ENCODE data around the gene IFI27L1.

The IFI27L1 gene

DNA sequence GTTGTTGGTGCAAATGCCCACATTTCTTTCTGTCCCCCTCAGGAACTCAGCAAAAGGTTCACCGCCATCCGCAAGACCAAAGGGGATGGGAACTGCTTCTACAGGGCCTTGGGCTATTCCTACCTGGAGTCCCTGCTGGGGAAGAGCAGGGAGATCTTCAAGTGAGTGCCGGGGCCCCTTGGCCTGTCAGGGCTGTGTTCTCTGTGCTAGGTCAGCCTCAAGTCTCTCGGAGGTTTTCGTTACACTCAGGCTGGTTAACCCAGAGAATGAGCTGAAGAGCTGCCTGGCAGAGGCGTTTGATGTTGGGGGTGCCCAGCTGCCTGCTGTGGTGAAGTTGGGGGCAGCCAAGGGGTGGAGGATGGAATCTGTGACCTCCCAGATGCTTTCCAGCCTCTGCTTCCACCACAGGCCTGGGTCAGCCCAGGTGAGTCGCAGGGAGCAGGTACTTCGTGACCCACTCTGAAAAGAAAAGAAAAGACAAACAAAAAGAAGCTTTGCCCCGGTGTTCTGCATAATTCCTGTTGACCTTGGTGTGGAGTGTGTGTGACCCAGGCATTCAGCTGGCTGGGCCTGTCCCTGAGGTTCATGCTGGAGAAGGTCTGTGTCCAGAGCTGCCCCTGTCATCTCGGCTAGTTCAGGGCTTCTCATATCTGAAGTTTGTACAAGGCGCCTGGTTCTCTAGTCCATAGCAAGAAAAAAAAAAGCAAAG lies 42.0 kb upstream of the IFI27L1 start:
- Histone ChIP-seq H3K4me1 (ENCODE audit: low read length) (no peaks in the 10 kb centered on the region), H3K4me2 (ENCODE audit: low read depth, low read length) (no peak overlapping the region), H3K27me3 (replicated peaks; ENCODE audit: insufficient read depth, low read length) (no peaks in the 10 kb centered on the region), H4K20me1 (ENCODE audit: insufficient read depth, low read length) (no peaks in the 10 kb centered on the region), H3K27ac (ENCODE audit: low read length) (no peak overlapping the region), H3K9ac (ENCODE audit: low read length) (no peak overlapping the region), H3K9me2 (replicated peaks; ENCODE audit: insufficient read depth, low read length) (no peaks in the 10 kb centered on the region), H3K4me3 (ENCODE audit: low read length) (no peak overlapping the region), H3K79me2 (ENCODE audit: low read length) (no peaks in the 10 kb centered on the region), H3F3A (ENCODE audit: insufficient read depth, low read length) (no peaks in the 10 kb centered on the region), H3K9me3 (replicated peaks; ENCODE audit: insufficient read depth, low read length) (no peaks in the 10 kb centered on the region), H3K36me3 (replicated peaks; ENCODE audit: insufficient read depth, low read length) (no peaks in the 10 kb centered on the region), H2AFZ (ENCODE audit: low read length) (no peak overlapping the region)
- DNase-seq: no peak
- TF ChIP-seq EZH2 (optimal IDR thresholded peaks at IDR 0.05; ENCODE audit: low read depth, low read length): no peak
- TF ChIP-seq, protein P1, sequence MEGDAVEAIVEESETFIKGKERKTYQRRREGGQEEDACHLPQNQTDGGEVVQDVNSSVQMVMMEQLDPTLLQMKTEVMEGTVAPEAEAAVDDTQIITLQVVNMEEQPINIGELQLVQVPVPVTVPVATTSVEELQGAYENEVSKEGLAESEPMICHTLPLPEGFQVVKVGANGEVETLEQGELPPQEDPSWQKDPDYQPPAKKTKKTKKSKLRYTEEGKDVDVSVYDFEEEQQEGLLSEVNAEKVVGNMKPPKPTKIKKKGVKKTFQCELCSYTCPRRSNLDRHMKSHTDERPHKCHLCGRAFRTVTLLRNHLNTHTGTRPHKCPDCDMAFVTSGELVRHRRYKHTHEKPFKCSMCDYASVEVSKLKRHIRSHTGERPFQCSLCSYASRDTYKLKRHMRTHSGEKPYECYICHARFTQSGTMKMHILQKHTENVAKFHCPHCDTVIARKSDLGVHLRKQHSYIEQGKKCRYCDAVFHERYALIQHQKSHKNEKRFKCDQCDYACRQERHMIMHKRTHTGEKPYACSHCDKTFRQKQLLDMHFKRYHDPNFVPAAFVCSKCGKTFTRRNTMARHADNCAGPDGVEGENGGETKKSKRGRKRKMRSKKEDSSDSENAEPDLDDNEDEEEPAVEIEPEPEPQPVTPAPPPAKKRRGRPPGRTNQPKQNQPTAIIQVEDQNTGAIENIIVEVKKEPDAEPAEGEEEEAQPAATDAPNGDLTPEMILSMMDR (IDR thresholded peaks at IDR 0.05; ENCODE audit: low read length): no peak
- TF ChIP-seq EZH2phosphoT487 (IDR thresholded peaks at IDR 0.05; ENCODE audit: low read length): no peak

DNA sequence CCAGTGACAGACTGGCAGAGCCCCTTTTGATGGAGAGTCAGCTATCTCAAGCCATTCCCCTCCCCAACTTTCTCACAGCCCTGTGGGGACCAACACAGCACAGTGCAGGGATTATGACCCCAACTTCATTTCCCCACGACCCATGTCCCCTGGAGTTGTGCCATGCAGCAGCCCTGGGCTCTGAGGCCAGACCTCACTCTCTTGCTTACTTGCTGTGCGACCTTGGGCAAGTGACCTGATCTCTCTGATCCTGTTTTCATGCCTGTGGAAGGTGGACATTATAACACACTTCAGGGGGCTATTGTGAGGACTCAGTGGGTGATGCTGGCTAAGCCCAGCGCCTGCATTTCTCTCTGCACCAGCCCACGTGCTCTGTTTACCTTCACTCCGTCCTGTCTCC lies 40.9 kb upstream of the IFI27L1 start:
- H3K27me3 ChIP-seq (replicated peaks; ENCODE audit: insufficient read depth, low read length): no peaks in the 10 kb centered on the region
- H3K9me2 ChIP-seq (replicated peaks; ENCODE audit: insufficient read depth, low read length): no peaks in the 10 kb centered on the region
- no peak overlapping the region for H2AFZ ChIP-seq (ENCODE audit: low read length)
- H3K4me3 ChIP-seq (ENCODE audit: low read length): no peak overlapping the region
- no peak overlapping the region for H3K27ac ChIP-seq (ENCODE audit: low read length)
- H3K4me2 ChIP-seq (ENCODE audit: low read depth, low read length): no peak overlapping the region
- H3K36me3 ChIP-seq (replicated peaks; ENCODE audit: insufficient read depth, low read length): no peaks in the 10 kb centered on the region
- H3K4me1 ChIP-seq (ENCODE audit: low read length): no peaks in the 10 kb centered on the region
- H3K9me3 ChIP-seq (replicated peaks; ENCODE audit: insufficient read depth, low read length): no peaks in the 10 kb centered on the region
- H3F3A ChIP-seq (ENCODE audit: insufficient read depth, low read length): no peaks in the 10 kb centered on the region
- no peak for DNase-seq
- H3K79me2 ChIP-seq (ENCODE audit: low read length): no peaks in the 10 kb centered on the region
- no peak overlapping the region for H3K9ac ChIP-seq (ENCODE audit: low read length)
- TF ChIP-seq EZH2phosphoT487 (IDR thresholded peaks at IDR 0.05; ENCODE audit: low read length) (no peak), EZH2 (optimal IDR thresholded peaks at IDR 0.05; ENCODE audit: low read depth, low read length) (no peak)
- TF ChIP-seq, protein P1 (IDR thresholded peaks at IDR 0.05; ENCODE audit: low read length): no peak
- H4K20me1 ChIP-seq (ENCODE audit: insufficient read depth, low read length): no peaks in the 10 kb centered on the region

DNA sequence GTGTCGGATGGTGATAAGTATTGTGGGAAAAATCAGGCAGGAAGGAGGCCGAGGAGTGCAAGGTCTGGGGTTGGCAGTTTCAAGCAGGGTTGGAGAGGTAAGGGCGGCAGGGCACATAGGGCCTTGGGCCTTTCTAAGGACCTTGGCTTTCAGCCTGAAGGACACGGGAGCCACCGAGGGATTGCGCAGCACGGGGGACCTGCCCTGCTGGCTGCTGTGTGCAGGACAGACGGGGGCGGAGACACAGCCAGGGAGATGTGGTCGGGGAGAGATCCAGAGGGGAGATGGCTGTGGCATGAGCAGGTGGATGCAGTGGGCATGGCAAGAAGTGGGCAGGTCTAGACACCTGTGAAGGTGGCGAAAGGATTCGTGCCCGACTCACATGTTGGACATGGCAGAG lies 40.3 kb upstream of the IFI27L1 start:
- Histone ChIP-seq H3K36me3 (replicated peaks; ENCODE audit: insufficient read depth, low read length) (no peaks in the 10 kb centered on the region), H3K79me2 (ENCODE audit: low read length) (no peaks in the 10 kb centered on the region), H3K4me2 (ENCODE audit: low read depth, low read length) (no peak overlapping the region), H3K27me3 (replicated peaks; ENCODE audit: insufficient read depth, low read length) (no peaks in the 10 kb centered on the region), H3K9me3 (replicated peaks; ENCODE audit: insufficient read depth, low read length) (no peaks in the 10 kb centered on the region), H4K20me1 (ENCODE audit: insufficient read depth, low read length) (no peaks in the 10 kb centered on the region), H3K9ac (ENCODE audit: low read length) (no peak overlapping the region), H3F3A (ENCODE audit: insufficient read depth, low read length) (no peaks in the 10 kb centered on the region), H3K4me3 (ENCODE audit: low read length) (no peak overlapping the region), H3K9me2 (replicated peaks; ENCODE audit: insufficient read depth, low read length) (no peaks in the 10 kb centered on the region), H3K4me1 (ENCODE audit: low read length) (no peaks in the 10 kb centered on the region), H2AFZ (ENCODE audit: low read length) (no peak overlapping the region), H3K27ac (ENCODE audit: low read length) (no peak overlapping the region)
- no peak for DNase-seq
- TF ChIP-seq, protein P1 (IDR thresholded peaks at IDR 0.05; ENCODE audit: low read length): no peak
- TF ChIP-seq EZH2 (optimal IDR thresholded peaks at IDR 0.05; ENCODE audit: low read depth, low read length): no peak
- no peak for TF ChIP-seq EZH2phosphoT487 (IDR thresholded peaks at IDR 0.05; ENCODE audit: low read length)

Measured in MM.1S (cell line).